PC-3 (cell line): Measurements from ENCODE around the gene HMX3. TPM values are rescaled to one million over a fixed set of nuclear protein-coding genes. Genes with fewer than 3 reads are reported as not detected.

ENCODE experiments used
- ATAC-seq: fragments of 200-7000 bp; cut with Tn5 transposase; 2 replicates; pipeline ENCODE4 v1.9.1; 2020; ENCODE audit warnings: mild to moderate bottlenecking, moderate library complexity
- BruUV-seq: library from RNA; stranded (reverse); fragments of 400-500 nt; replicated peaks from 2 replicates; lab custom pipeline; 2021; lab: Mats Ljungman, UMichigan
- CTCF ChIA-PET: fragments of 300-600 bp; sonication (Branson Sonifier 250); formaldehyde crosslinking; loops from one replicate; lab custom pipeline; 2022; ENCODE audit warnings: antibody characterized with exemption; lab: Charles Lee
- POLR2A ChIA-PET: fragments of 300-600 bp; sonication (Branson Sonifier 250); formaldehyde crosslinking; loops from one replicate; lab custom pipeline; 2022; ENCODE audit warnings: antibody characterized with exemption; ENCODE audit not compliant: unreplicated experiment; lab: Charles Lee
- DNase-seq: peaks from one replicate; pipeline ENCODE4 v3.0.0-alpha.2; 2015
- H2AFZ ChIP-seq: fragments of 300-600 bp; sonication (generic); 2 replicates; pipeline ENCODE4 v1.6.0; 2016; ENCODE audit warnings: antibody characterized with exemption, low read length
- H3F3A ChIP-seq: fragments of 300-600 bp; sonication (generic); one replicate; pipeline ENCODE4 v1.6.0; 2017; ENCODE audit warnings: antibody characterized with exemption, low read length, control low read depth, mild to moderate bottlenecking; ENCODE audit not compliant: unreplicated experiment
- H3K27ac ChIP-seq: fragments of 300-600 bp; sonication (generic); 2 replicates; pipeline ENCODE4 v1.5.1; 2016; ENCODE audit warnings: mild to moderate bottlenecking, low read length
- H3K27me3 ChIP-seq: fragments of 300-600 bp; sonication (generic); 2 replicates; pipeline ENCODE4 v1.6.1; 2016; ENCODE audit warnings: low read length, mixed read lengths
- H3K36me3 ChIP-seq: fragments of 300-600 bp; sonication (generic); 2 replicates; pipeline ENCODE4 v1.6.1; 2016; ENCODE audit warnings: low read depth, mixed run types, low read length, mixed read lengths
- H3K4me1 ChIP-seq: fragments of 300-600 bp; sonication (generic); 2 replicates; pipeline ENCODE4 v1.5.1; 2016; ENCODE audit warnings: low read length; ENCODE audit not compliant: insufficient read depth
- H3K4me2 ChIP-seq: fragments of 300-600 bp; sonication (generic); 2 replicates; pipeline ENCODE4 v1.6.0; 2016; ENCODE audit warnings: low read length
- H3K4me3 ChIP-seq: fragments of 300-600 bp; sonication (generic); 2 replicates; pipeline ENCODE4 v1.5.1; 2016; ENCODE audit warnings: mild to moderate bottlenecking, low read length, mixed read lengths
- H3K79me2 ChIP-seq: fragments of 300-600 bp; sonication (generic); 2 replicates; pipeline ENCODE4 v1.6.1; 2017; ENCODE audit warnings: low read length, mixed read lengths
- H3K9ac ChIP-seq: fragments of 300-600 bp; sonication (generic); 2 replicates; pipeline ENCODE4 v1.6.0; 2016; ENCODE audit warnings: mild to moderate bottlenecking, low read length
- H3K9me2 ChIP-seq: fragments of 300-600 bp; sonication (generic); replicated peaks from 2 replicates; pipeline ENCODE4 v1.6.1; 2016; ENCODE audit warnings: mixed run types, low read length, mixed read lengths
- H3K9me3 ChIP-seq: fragments of 300-600 bp; sonication (generic); 2 replicates; pipeline ENCODE4 v1.6.1; 2016; ENCODE audit warnings: low read length, mixed read lengths
- H4K20me1 ChIP-seq: fragments of 300-600 bp; sonication (generic); 2 replicates; pipeline ENCODE4 v1.6.1; 2016; ENCODE audit warnings: low read length, mixed read lengths
- EZH2 ChIP-seq: fragments of 300-600 bp; sonication (generic); IDR thresholded peaks from one replicate; pipeline ENCODE4 v1.6.1; 2017; ENCODE audit warnings: antibody characterized with exemption, mild to moderate bottlenecking, low read length; ENCODE audit not compliant: unreplicated experiment
- EZH2phosphoT487 ChIP-seq: fragments of 300-600 bp; sonication (generic); IDR thresholded peaks from 2 replicates; pipeline ENCODE4 v1.6.1; 2018; ENCODE audit warnings: mild to moderate bottlenecking, antibody characterized with exemption, low read length, borderline replicate concordance
- intact Hi-C: fragments of 100-400 bp; cut with micrococcal nuclease; formaldehyde crosslinking; loops from 2 replicates; pipeline ENCODE4 v1.9.0; 2023
- total RNA-seq: library from RNA; depleted of rRNA; stranded (reverse); fragments of >200 nt; gene quantifications from 2 replicates; pipeline ENCODE4 v1.2.3, GENCODE V29; 2014
- TF ChIP-seq, protein P1 (sequence below): fragments of 300-600 bp; sonication (generic); conservative IDR thresholded peaks from 2 replicates; pipeline ENCODE4 v1.5.1; 2017; ENCODE audit warnings: antibody characterized with exemption, low read depth, mild to moderate bottlenecking, low read length

HMX3 gene
- total RNA-seq, 1 experiment from 2014 or later: 0.51 TPM

DNA sequence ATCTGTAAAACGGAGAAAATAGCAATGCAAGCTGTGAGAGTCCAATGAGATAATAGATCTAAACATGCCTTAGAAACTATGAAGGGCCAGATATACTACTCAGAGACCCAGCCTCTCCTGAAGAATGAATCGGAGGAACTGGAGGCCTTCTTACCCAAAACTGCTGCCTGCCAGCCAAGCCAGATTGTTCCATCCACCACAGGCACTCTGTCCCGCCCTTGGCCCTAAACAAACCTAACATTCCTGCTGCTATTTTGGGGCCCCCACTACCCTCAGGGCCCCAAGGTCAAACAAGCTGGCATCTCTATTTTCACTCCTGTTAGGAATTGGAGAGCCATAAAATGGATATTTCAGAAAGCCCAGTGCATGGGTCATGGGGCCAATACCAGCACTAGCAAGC, 48.0 kb upstream of the HMX3 start:
- POLR2A ChIA-PET: no interaction called here

DNA sequence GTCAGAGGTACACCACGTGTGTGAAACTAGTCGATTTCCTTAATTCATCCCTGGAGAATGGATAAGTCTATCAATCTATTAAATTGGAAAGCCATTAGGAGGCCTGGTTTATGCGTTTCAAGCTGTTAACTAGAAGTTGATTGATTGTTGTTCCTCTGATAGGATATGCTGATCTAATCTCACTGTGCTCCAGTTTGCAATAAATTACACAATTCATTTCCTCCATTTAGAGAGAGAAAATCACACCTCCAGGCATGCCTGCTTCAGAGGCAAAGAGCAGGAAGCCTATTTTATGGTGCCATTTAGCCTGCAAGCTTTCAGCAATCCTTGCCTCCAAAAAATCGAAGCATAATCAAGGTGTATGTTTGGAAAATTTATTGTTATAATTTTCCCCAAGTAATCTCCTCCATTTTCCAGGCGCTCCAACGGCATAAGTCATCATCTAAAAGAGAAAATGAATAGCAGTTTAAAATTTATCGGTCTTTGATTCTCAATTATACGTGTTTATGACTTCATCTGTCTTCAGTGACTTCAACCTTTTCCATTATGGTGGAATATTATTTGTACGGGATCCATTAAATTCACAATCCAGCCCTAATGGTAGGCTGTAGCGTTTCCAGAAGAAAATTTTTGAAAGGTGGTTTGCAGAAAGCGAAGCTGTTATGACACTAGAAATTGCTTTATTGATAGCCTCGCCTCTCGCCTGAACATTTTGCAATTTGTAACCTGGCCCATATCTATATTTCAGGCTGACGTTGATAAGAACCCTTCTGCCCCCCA, 42.9 kb upstream of the HMX3 start:
- intact Hi-C loops: no loop called here
- no peak for DNase-seq
- Histone ChIP-seq H3K79me2 (no peaks in the 10 kb centered on the region), H3K4me2 (no peak overlapping the region), H2AFZ (no peak overlapping the region), H3K4me3 (no peak overlapping the region), H3K9me2 (no peaks in the 10 kb centered on the region), H3K27ac (no peak overlapping the region), H3F3A (no peaks in the 10 kb centered on the region), H3K9me3 (no peaks in the 10 kb centered on the region), H4K20me1 (no peaks in the 10 kb centered on the region), H3K27me3 (peaks cover 27% of the 10 kb centered on the region), H3K36me3 (no peaks in the 10 kb centered on the region), H3K9ac (no peak overlapping the region), H3K4me1 (no peaks in the 10 kb centered on the region)
- no peak for ATAC-seq
- CTCF ChIA-PET: no interaction called here
- POLR2A ChIA-PET: no interaction called here
- BruUV-seq: no TSS peak
- TF ChIP-seq EZH2 (no peak), EZH2phosphoT487 (no peak)
- TF ChIP-seq, protein P1, sequence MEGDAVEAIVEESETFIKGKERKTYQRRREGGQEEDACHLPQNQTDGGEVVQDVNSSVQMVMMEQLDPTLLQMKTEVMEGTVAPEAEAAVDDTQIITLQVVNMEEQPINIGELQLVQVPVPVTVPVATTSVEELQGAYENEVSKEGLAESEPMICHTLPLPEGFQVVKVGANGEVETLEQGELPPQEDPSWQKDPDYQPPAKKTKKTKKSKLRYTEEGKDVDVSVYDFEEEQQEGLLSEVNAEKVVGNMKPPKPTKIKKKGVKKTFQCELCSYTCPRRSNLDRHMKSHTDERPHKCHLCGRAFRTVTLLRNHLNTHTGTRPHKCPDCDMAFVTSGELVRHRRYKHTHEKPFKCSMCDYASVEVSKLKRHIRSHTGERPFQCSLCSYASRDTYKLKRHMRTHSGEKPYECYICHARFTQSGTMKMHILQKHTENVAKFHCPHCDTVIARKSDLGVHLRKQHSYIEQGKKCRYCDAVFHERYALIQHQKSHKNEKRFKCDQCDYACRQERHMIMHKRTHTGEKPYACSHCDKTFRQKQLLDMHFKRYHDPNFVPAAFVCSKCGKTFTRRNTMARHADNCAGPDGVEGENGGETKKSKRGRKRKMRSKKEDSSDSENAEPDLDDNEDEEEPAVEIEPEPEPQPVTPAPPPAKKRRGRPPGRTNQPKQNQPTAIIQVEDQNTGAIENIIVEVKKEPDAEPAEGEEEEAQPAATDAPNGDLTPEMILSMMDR: no peak

More for the DNA sequence above, 48.0 kb upstream of the HMX3 start:
- no peaks in the 10 kb centered on the region for H3K36me3 ChIP-seq
- BruUV-seq: no TSS peak
- no peak overlapping the region for H3K27ac ChIP-seq
- H3K9me2 ChIP-seq: no peaks in the 10 kb centered on the region
- H3K79me2 ChIP-seq: no peaks in the 10 kb centered on the region
- TF ChIP-seq EZH2: no peak
- H3K9me3 ChIP-seq: no peaks in the 10 kb centered on the region
- H3K4me1 ChIP-seq: no peaks in the 10 kb centered on the region
- no peaks in the 10 kb centered on the region for H3F3A ChIP-seq
- no peak overlapping the region for H3K9ac ChIP-seq
- H4K20me1 ChIP-seq: no peaks in the 10 kb centered on the region
- intact Hi-C loops: no loop called here
- ATAC-seq (no peak), DNase-seq (no peak)
- no peak overlapping the region for H3K4me3 ChIP-seq
- H3K4me2 ChIP-seq: no peak overlapping the region
- no peak overlapping the region for H2AFZ ChIP-seq
- CTCF ChIA-PET: no interaction called here
- H3K27me3 ChIP-seq: peaks cover 21% of the 10 kb centered on the region

DNA sequence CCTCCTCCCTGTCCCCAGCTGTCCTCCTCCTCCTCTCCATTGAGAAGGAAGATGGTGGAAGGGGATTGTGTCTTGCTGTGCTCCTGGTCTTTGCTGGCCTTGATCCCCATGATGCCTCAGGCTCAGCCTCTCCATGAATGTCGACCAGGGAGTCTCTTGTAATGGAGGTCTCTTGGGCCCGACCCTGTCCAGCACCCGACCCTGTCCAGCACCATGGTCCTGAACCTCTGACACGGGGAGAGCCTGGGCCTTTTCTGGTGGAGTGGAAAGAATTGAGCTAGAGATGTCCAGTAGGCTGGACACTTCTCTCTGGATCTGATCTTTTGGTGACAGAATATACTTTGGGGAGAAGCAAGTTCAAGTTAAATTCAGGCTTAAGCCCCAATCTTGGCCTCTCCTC, 42.3 kb upstream of the HMX3 start:
- CTCF ChIA-PET: no interaction called here

More for the DNA sequence above, 42.3 kb upstream of the HMX3 start:
- no peak overlapping the region for H2AFZ ChIP-seq
- no peaks in the 10 kb centered on the region for H3K79me2 ChIP-seq
- ATAC-seq (no peak), DNase-seq (no peak)
- TF ChIP-seq, protein P1: no peak
- TF ChIP-seq EZH2 (no peak), EZH2phosphoT487 (no peak)
- H3K27ac ChIP-seq: no peak overlapping the region
- H3K4me2 ChIP-seq: no peak overlapping the region
- BruUV-seq: no TSS peak
- H3F3A ChIP-seq: no peaks in the 10 kb centered on the region
- intact Hi-C loops: no loop called here
- H3K36me3 ChIP-seq: no peaks in the 10 kb centered on the region
- H3K4me1 ChIP-seq: no peaks in the 10 kb centered on the region
- peaks cover 27% of the 10 kb centered on the region for H3K27me3 ChIP-seq
- POLR2A ChIA-PET: no interaction called here
- H3K9me3 ChIP-seq: no peaks in the 10 kb centered on the region
- H3K9me2 ChIP-seq: no peaks in the 10 kb centered on the region
- no peak overlapping the region for H3K9ac ChIP-seq
- H4K20me1 ChIP-seq: no peaks in the 10 kb centered on the region
- H3K4me3 ChIP-seq: no peak overlapping the region
